HG03565 (cell line): ENCODE results near the gene PPP1R12A.
"Not testable (repeated sequence)": the region's sequence is repeated elsewhere in the genome, so short reads cannot be mapped to it uniquely, and the experiment has no call there.

Source experiments
- ATAC-seq: cut with Tn5 transposase; IDR thresholded peaks from one replicate; pipeline ENCODE4 v1.9.1; 2021; ENCODE audit warnings: mild to moderate bottlenecking, moderate library complexity; ENCODE audit not compliant: unreplicated experiment

PPP1R12A gene

GRCh38 chr12:79895804-79896203, 39.1 kb downstream of the PPP1R12A start:
- ATAC-seq = no peak

- ATAC-seq = no peak
These were observed 39.8 kb downstream of the PPP1R12A start for GRCh38 chr12:79895071-79895470.

- ATAC-seq = no peak
These were observed 43.3 kb downstream of the PPP1R12A start for GRCh38 chr12:79891506-79892162.

- no peak for ATAC-seq
These were observed 47.0 kb downstream of the PPP1R12A start for GRCh38 chr12:79887890-79888289.

- ATAC-seq = peak; percentile 45
These were observed 47.9 kb downstream of the PPP1R12A start for GRCh38 chr12:79886917-79887519.

- ATAC-seq = no peak
These were observed 48.9 kb downstream of the PPP1R12A start for GRCh38 chr12:79885911-79886490.

GRCh38 chr12:79884401-79885006, 50.4 kb downstream of the PPP1R12A start:
- ATAC-seq = no peak

- no peak for ATAC-seq
These were observed 51.7 kb downstream of the PPP1R12A start for GRCh38 chr12:79883216-79883615.

GRCh38 chr12:79881351-79881750, 53.5 kb downstream of the PPP1R12A start:
- ATAC-seq = no peak

GRCh38 chr12:79878506-79878905, 56.4 kb downstream of the PPP1R12A start:
- not testable (repeated sequence) for ATAC-seq

GRCh38 chr12:79877246-79877645, 57.7 kb downstream of the PPP1R12A start:
- ATAC-seq = no peak

- no peak for ATAC-seq
These were observed 60.2 kb downstream of the PPP1R12A start for GRCh38 chr12:79874665-79875064.

- no peak for ATAC-seq
These were observed 61.7 kb downstream of the PPP1R12A start for GRCh38 chr12:79873201-79873600.

GRCh38 chr12:79871621-79872020, 63.3 kb downstream of the PPP1R12A start:
- no peak for ATAC-seq

GRCh38 chr12:79870916-79871315, 64.0 kb downstream of the PPP1R12A start:
- no peak for ATAC-seq

- no peak for ATAC-seq
These were observed 75.3 kb downstream of the PPP1R12A start for GRCh38 chr12:79859646-79860045.

GRCh38 chr12:79858518-79858917, 76.4 kb downstream of the PPP1R12A start:
- no peak for ATAC-seq

GRCh38 chr12:79857675-79858074, 77.2 kb downstream of the PPP1R12A start:
- ATAC-seq = no peak

- no peak for ATAC-seq
These were observed 84.1 kb downstream of the PPP1R12A start for GRCh38 chr12:79850610-79851299.

- ATAC-seq = no peak
These were observed 86.6 kb downstream of the PPP1R12A start for GRCh38 chr12:79848339-79848738.

- ATAC-seq = no peak
These were observed 87.5 kb downstream of the PPP1R12A start for GRCh38 chr12:79847417-79847816.
